ENCODE results near the gene CA7. TPM values are rescaled to one million over a fixed set of nuclear protein-coding genes. Genes with fewer than 3 reads are reported as not detected.

The CA7 gene
- total and polyA plus RNA-seq, 2 donors (not counting 3 experiments of a cell fraction or from before 2014, with no cell fraction given) = not detected

DNA sequence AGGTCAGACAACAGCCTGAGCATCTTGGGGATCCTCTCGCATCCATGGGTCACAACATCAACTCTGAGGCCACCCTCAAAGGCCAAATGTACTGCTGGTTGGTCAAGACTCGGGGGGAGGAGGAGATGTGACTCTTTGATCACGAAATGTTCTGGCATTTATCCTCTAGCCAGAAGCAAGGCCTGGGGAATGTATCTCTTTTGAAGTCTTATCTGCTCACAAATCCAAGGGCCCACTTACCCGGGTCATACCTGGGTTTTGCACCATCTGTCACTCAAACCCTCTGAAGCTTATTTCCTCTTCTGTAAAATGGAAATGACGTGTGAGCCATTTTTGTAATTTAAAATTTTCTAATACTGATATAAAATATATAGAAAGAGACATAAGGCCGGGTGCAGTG is 13.2 kb downstream of the CA7 start:
- no peaks in the 10 kb centered on the region for H3K79me2 ChIP-seq (ENCODE audit: control insufficient read depth, insufficient read depth, low read length)
- no peaks in the 10 kb centered on the region for H3K27me3 ChIP-seq (ENCODE audit: control insufficient read depth in 2 of 2, insufficient read depth in 2 of 2, low read length in 2 of 2)
- dilution Hi-C loops (cut with MboI; ENCODE audit: extremely low pct_ligation_motif_present, low sequenced_read_pairs) (no loop called here), intact Hi-C loops (cut with micrococcal nuclease) (no loop called here)
- no peak overlapping the region for H3K4me2 ChIP-seq (ENCODE audit: insufficient read depth, low read length)
- no peak overlapping the region for H3K4me3 ChIP-seq (replicated peaks in 1 of 3; ENCODE audit: insufficient read depth in 1 of 3, low read depth in 1 of 3, low read length in 3 of 3)
- no peaks in the 10 kb centered on the region for H4K20me1 ChIP-seq (replicated peaks; ENCODE audit: control insufficient read depth, extremely low read depth, insufficient read depth, low read length)
- no peak overlapping the region for H2AFZ ChIP-seq (ENCODE audit: low read depth, low read length)
- FAIRE-seq = no peak
- DNase-seq (ENCODE audit: low read depth, low spot score) = no peak
- no peak overlapping the region for H3K27ac ChIP-seq (ENCODE audit: insufficient read depth, low read depth, low read length)
- no peak overlapping the region for H3K9ac ChIP-seq (replicated peaks; ENCODE audit: extremely low read depth, insufficient read depth, low read length)
- no peaks in the 10 kb centered on the region for H3K9me3 ChIP-seq (replicated peaks; ENCODE audit: control insufficient read depth, insufficient read depth, low read length)
- TF ChIP-seq JUN (IDR thresholded peaks at IDR 0.05; ENCODE audit: borderline replicate concordance, insufficient read depth, insufficient read length, low read depth) = no peak
- TF ChIP-seq, protein P1, sequence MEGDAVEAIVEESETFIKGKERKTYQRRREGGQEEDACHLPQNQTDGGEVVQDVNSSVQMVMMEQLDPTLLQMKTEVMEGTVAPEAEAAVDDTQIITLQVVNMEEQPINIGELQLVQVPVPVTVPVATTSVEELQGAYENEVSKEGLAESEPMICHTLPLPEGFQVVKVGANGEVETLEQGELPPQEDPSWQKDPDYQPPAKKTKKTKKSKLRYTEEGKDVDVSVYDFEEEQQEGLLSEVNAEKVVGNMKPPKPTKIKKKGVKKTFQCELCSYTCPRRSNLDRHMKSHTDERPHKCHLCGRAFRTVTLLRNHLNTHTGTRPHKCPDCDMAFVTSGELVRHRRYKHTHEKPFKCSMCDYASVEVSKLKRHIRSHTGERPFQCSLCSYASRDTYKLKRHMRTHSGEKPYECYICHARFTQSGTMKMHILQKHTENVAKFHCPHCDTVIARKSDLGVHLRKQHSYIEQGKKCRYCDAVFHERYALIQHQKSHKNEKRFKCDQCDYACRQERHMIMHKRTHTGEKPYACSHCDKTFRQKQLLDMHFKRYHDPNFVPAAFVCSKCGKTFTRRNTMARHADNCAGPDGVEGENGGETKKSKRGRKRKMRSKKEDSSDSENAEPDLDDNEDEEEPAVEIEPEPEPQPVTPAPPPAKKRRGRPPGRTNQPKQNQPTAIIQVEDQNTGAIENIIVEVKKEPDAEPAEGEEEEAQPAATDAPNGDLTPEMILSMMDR (IDR thresholded peaks at IDR 0.05; ENCODE audit: extremely low read depth in 1 of 2, insufficient read depth in 1 of 2, low read depth in 1 of 2, low read length in 2 of 2) = no peak
- no peak for TF ChIP-seq GATA2 (IDR thresholded peaks at IDR 0.05; ENCODE audit: insufficient read depth, insufficient read length, low read depth, low read length)
- TF ChIP-seq POLR2AphosphoS5 (IDR thresholded peaks at IDR 0.05; ENCODE audit: insufficient read depth, low read depth, low read length) = no peak
- no peak for TF ChIP-seq EZH2 (IDR thresholded peaks at IDR 0.05; ENCODE audit: borderline replicate concordance, low read depth, low read length, severe bottlenecking)
- no peak for TF ChIP-seq MYC (IDR thresholded peaks at IDR 0.05; ENCODE audit: low read depth, low read length)
- no peak for TF ChIP-seq FOS (IDR thresholded peaks at IDR 0.05; ENCODE audit: borderline replicate concordance, insufficient read depth, low read length)
- TF ChIP-seq, protein P2, sequence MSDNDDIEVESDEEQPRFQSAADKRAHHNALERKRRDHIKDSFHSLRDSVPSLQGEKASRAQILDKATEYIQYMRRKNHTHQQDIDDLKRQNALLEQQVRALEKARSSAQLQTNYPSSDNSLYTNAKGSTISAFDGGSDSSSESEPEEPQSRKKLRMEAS (IDR thresholded peaks at IDR 0.05; ENCODE audit: insufficient read depth, insufficient read length) = no peak
- TF ChIP-seq POLR2A (IDR thresholded peaks at IDR 0.05; ENCODE audit: low read depth, low read length) = no peak
- ChIA-PET POLR2A (no interaction called here), CTCF (interaction anchor here (1.2 to 5.2 kb wide), 5 partner anchors 10 to 106 kb away, joined by 3 to 43 read pairs (median 9); partner anchors contain the start of genes DYNC1LI2 and NAE1)
- no TSS peak for BruUV-seq (replicated peaks)
- H3K9me1 ChIP-seq (replicated peaks; ENCODE audit: control insufficient read depth, extremely low read depth, insufficient read depth, low read length) = no peaks in the 10 kb centered on the region
- no peaks in the 10 kb centered on the region for H3K4me1 ChIP-seq (ENCODE audit: control insufficient read depth, extremely low read depth, insufficient read depth, low read length)
- H3K36me3 ChIP-seq (ENCODE audit: control insufficient read depth in 2 of 2, extremely low read depth in 1 of 2, insufficient read depth in 2 of 2, low read length in 2 of 2) = no peaks in the 10 kb centered on the region
